AG10803 (cell line): ENCODE measurements around the gene KRT84.

Experiments
- DNase-seq: peaks from one replicate; pipeline ENCODE4 v3.0.0; 2010; ENCODE audit warnings: low read depth
- H3K4me3 ChIP-seq: 2 replicates; pipeline ENCODE4 v1.5.1; 2011; ENCODE audit warnings: mild to moderate bottlenecking, low read length, control low read depth
- TF ChIP-seq, protein P1 (sequence below): conservative IDR thresholded peaks from 2 replicates; pipeline ENCODE4 v1.5.1; 2011; ENCODE audit warnings: mild to moderate bottlenecking, low read length, control low read depth, inconsistent platforms

The KRT84 gene

DNA sequence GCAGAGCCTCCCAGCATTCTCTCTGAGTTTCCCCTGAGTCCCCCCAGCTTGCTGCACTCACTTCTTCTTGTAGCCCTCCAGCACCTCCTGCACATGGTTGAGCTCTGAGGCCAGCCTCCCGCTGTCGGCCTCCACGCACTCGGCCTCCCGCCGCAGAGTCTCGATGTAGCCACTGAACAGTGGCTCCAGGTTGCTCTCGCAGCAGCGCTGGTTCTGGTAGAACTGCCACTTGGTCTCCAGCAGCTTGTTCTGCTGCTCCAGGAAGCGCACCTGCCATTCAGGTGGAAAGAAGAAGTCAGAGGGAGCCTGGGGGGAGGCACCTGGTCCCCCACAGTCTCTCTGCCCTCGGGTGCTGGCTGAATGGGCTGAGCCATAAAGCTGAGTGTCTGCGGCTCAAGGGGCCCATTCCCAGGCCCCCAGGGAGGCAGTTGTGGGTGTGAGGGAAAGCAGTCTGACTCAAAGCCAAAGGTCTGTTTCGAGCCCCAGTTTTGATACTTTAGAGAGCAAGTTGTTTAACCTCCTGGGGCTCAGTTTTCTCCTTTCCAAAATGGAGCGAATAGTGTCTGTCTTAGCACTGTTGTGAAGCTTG is 20.5 kb downstream of the KRT84 start:
- no peak overlapping the region for H3K4me3 ChIP-seq
- no peak for DNase-seq
- TF ChIP-seq, protein P1, sequence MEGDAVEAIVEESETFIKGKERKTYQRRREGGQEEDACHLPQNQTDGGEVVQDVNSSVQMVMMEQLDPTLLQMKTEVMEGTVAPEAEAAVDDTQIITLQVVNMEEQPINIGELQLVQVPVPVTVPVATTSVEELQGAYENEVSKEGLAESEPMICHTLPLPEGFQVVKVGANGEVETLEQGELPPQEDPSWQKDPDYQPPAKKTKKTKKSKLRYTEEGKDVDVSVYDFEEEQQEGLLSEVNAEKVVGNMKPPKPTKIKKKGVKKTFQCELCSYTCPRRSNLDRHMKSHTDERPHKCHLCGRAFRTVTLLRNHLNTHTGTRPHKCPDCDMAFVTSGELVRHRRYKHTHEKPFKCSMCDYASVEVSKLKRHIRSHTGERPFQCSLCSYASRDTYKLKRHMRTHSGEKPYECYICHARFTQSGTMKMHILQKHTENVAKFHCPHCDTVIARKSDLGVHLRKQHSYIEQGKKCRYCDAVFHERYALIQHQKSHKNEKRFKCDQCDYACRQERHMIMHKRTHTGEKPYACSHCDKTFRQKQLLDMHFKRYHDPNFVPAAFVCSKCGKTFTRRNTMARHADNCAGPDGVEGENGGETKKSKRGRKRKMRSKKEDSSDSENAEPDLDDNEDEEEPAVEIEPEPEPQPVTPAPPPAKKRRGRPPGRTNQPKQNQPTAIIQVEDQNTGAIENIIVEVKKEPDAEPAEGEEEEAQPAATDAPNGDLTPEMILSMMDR = no peak

DNA sequence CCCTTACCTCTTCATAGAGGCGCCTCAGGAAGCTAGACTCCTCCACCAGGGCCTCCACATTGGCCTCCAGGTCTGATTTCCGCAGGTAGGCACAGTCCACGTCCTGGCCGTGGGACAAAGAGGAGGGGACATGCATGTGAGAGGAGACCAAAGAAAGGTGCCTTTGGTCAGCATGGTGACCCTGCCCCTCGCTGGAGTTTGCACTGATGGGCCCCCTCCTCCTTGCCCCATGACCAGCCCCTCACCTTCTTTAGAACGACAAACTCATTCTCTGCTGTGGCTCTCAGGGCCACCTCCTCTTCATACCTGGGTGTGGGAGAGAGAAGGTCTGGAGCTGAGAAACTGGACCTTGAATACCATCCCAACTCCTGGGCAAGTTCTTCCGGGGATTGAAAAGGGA is 21.4 kb downstream of the KRT84 start:
- TF ChIP-seq, protein P1 = no peak
- no peak overlapping the region for H3K4me3 ChIP-seq
- no peak for DNase-seq

DNA sequence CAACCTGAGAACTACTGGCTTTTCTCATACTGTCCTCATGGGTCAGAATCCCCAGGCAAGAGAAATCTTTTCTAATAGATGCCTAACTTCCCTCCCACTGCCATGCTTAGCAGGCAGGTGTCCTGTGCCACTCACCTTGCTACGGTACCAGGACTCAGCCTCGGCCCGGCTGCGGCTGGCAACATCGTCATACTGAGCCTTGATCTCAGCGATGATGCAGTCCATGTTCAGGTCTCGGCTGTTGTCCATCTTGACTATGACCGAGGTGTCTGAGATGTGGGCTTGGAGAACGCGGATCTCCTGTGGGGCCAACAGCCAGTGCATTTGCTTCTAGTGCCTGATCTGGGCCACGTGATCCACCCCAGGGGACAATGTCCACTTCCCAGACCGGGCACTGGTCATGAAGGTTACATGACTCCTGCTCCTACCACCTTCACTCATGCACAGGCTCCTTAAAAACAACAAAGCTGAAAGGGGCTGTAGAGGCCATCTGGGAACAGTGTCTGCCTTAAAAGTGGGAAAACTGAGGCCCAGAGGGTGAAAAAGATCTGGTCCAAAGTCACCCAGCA is 22.3 kb downstream of the KRT84 start:
- no peak overlapping the region for H3K4me3 ChIP-seq
- TF ChIP-seq, protein P1 = no peak
- DNase-seq = no peak

DNA sequence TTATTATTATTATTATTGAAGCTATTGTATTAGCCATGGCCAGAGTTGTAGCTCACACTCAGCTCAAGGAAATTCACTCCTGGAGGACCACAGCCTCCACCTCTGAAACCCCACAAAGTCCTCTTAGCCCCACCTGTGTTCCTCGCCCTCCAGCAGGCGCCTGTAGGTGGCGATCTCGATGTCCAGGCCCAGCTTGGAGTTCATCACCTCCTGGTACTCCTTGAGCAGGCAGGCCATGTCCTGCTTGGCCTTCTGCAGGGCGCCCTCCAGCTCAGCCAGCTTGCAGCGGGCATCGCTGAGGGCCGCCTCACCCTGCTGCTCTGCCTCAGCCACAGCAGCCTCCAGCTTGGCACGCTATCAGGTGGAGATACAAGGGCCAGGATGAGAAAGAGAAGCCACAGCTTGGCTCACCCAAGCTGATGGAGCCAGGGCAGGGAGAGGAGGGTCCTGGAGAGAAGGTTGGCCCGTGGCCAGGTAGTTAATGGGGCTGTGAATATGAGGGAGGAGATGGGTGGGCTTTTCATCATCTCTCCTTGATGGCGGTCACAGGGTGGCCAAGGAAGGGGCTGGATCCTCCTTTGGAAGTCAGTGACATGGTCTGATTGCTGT is 23.2 kb downstream of the KRT84 start:
- DNase-seq = no peak
- TF ChIP-seq, protein P1 = no peak
- no peak overlapping the region for H3K4me3 ChIP-seq

DNA sequence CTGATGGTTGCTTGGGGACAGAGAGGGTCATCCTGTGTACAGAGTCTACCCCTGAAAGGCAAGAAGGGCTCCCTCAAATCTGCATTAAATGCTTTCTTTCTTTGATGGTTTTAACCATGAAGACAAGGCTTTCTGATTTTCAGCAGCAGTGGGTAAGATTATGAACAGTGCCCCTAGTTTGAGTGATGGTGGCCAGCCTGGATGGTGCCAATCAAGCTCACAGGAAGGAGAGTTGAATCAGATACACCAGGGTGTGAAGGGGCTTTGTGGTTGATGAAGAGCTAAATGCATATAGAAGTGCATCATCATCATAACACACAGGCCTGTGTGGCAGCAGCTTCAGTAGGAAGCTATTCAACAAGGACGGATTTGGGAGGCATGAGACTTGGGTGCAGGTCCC is 23.9 kb downstream of the KRT84 start:
- no peak overlapping the region for H3K4me3 ChIP-seq
- DNase-seq = no peak
- TF ChIP-seq, protein P1 = no peak

DNA sequence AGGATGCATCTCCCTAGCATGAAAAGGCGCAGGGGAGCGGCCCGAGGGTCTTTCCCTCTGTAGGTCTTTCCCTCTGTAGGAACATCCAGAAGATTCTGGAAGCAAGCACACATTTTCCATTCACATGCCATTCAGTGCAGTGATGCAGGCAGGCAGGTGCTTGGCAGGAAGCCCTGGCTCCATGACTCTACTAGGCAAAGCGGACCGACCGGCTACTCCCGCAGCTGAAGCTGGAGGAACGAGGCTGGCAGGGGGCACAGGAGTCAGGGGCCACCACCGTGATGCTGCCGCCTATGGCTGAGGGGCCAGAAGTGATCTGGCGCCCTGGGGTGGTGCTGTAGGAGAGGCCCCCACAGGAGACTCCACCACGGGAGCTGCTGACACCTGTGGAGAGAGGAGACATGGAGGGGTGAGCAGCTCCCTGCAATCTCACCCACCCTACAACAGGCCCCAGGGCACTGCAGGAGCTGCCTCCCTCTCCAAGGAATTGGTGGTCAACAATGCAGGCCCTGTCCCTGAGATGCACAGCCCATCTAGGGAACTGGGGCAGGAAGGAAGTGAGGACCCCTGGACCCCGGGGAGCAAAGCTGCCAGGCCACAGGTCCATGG is 24.7 kb downstream of the KRT84 start:
- H3K4me3 ChIP-seq = no peak overlapping the region
- TF ChIP-seq, protein P1 = no peak
- no peak for DNase-seq
